ENCODE measurements around the gene ZNF552. TPM values are rescaled to one million over a fixed set of nuclear protein-coding genes. Genes with fewer than 3 reads are reported as not detected.
A peak's percentile ranks its signal among the peaks of the same experiment; 100 is the strongest.
"Not testable (repeated sequence)": the region's sequence is repeated elsewhere in the genome, so short reads cannot be mapped to it uniquely, and the experiment has no call there.

Gene ZNF552
- total and polyA plus RNA-seq, 4 experiments from 2014 or later, result 5.5 to 21.0 (median 13.6) TPM

- intact Hi-C loops (cut with micrococcal nuclease); H3K27me3 Mint-ChIP-seq; H3K9me3 ChIP-seq (ENCODE audit: control insufficient read depth in 1 of 2, low read length in 2 of 2); H3K27me3 ChIP-seq (ENCODE audit: insufficient read depth, low read length); CTCF ChIA-PET (ENCODE audit: partially characterized antibody); DNase-seq; H3K36me3 ChIP-seq (ENCODE audit: insufficient read depth, low read length): not testable (repeated sequence)
- H3K4me1 Mint-ChIP-seq, result peaks cover 19 to 46% (median 30%) of the 10 kb centered on the region in 4 donors
- H3K27ac Mint-ChIP-seq, result peak overlapping the region; percentile 94 to 98 (median 97)
- peaks cover 20% of the 10 kb centered on the region for H3K4me1 ChIP-seq (ENCODE audit: insufficient read depth, low read length)
- H3K36me3 Mint-ChIP-seq, result peaks cover 32 to 46% of the 10 kb centered on the region in 2 donors
- POLR2A ChIA-PET (ENCODE audit: partially characterized antibody), result interaction anchor here (0.6 to 2.0 kb wide), 13 partner anchors 30 to 695 kb away, joined by 3 to 10 read pairs (median 4); partner anchors contain the start of genes RPS5, TRIM28, ZNF417 and ZNF551
- H3K27ac ChIP-seq (ENCODE audit: low read depth, low read length), result peak overlapping the region; percentile 84
- peak overlapping the region in 1 of 2 donors; percentile 62 for H3K4me3 ChIP-seq (ENCODE audit: low read length in 2 of 2)
- H3K9me3 Mint-ChIP-seq, result peaks cover 2 to 11% (median 8%) of the 10 kb centered on the region in 8 donors
- peak overlapping the region; percentile 90 to 96 (median 96) for H3K4me3 Mint-ChIP-seq
Observed at GRCh38 chr19:57849162-57849665, 34.5 kb upstream of the ZNF552 start.

DNA sequence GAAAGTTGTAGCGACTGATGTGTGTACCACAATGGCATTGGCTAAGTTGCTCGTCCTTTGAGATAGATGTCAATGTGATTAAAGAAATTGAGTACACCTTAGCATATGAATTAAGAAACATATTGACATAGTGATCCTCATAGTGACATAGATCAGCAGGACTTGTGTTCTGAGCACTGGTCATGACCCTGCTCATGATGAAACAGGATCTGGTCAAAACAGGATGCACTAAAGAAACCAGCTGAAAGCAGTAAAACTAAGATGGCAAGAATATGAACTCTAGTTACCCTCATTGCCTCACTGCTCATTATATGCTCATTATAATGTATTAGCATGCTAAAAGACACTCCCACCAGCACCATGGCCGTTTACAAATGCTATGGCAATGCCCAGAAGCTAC is 32.5 kb upstream of the ZNF552 start:
- intact Hi-C loops (cut with micrococcal nuclease); H3K27ac ChIP-seq (ENCODE audit: low read depth, low read length); DNase-seq; H3K4me3 ChIP-seq (ENCODE audit: low read length in 2 of 2); H3K27me3 Mint-ChIP-seq; H3K9me3 ChIP-seq (ENCODE audit: control insufficient read depth in 1 of 2, low read length in 2 of 2); H3K36me3 ChIP-seq (ENCODE audit: insufficient read depth, low read length); H3K4me3 Mint-ChIP-seq; H3K9me3 Mint-ChIP-seq; H3K27me3 ChIP-seq (ENCODE audit: insufficient read depth, low read length); CTCF ChIA-PET (ENCODE audit: partially characterized antibody): not testable (repeated sequence)
- H3K4me1 Mint-ChIP-seq, result peaks cover 15 to 37% (median 24%) of the 10 kb centered on the region in 4 donors
- peaks cover 26 to 44% of the 10 kb centered on the region in 2 donors for H3K36me3 Mint-ChIP-seq
- H3K4me1 ChIP-seq (ENCODE audit: insufficient read depth, low read length), result peaks cover 20% of the 10 kb centered on the region
- POLR2A ChIA-PET (ENCODE audit: partially characterized antibody), result interaction anchor here (1.7 to 1.9 kb wide), 2 partner anchors 27 to 32 kb away, joined by 4 read pairs; no protein-coding TSS in a partner anchor
- H3K27ac Mint-ChIP-seq, result peak overlapping the region in 1 of 7 donors; percentile 29

DNA sequence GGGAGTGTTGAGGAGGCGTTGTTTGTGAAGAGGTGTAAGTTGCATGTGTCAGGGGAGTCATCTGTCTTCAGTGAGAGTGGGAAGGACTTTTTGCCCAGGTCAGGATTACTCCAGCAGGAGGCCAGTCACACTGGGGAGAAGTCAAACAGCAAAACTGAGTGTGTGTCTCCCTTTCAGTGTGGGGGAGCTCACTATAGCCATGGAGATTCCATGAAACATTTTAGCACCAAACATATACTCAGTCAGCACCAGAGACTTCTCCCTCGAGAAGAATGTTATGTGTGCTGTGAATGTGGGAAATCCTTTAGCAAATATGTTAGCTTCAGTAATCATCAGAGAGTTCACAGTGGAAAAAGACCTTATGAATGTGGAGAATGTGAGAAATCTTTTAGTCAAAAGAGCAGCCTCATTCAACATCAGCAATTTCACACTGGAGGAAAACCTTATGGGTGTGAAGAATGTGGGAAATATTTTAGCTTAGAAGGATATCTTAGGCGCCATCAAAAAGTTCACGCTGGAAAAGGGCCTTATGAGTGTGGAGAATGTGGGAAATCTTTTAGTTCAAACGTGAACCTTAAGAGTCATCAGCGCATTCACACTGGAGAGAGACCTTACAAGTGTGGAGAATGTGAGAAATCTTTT is 26.5 kb upstream of the ZNF552 start:
- no peak overlapping the region for H3K4me3 Mint-ChIP-seq

GRCh38 chr19:57838622-57839191 is 24.0 kb upstream of the ZNF552 start:
- H3K9me3 ChIP-seq (ENCODE audit: control insufficient read depth in 1 of 2, low read length in 2 of 2); H3K27me3 ChIP-seq (ENCODE audit: insufficient read depth, low read length); DNase-seq; CTCF ChIA-PET (ENCODE audit: partially characterized antibody); H3K27ac ChIP-seq (ENCODE audit: low read depth, low read length); H3K4me3 ChIP-seq (ENCODE audit: low read length in 2 of 2); H3K27me3 Mint-ChIP-seq; H3K9me3 Mint-ChIP-seq; intact Hi-C loops (cut with micrococcal nuclease); H3K36me3 ChIP-seq (ENCODE audit: insufficient read depth, low read length); H3K4me3 Mint-ChIP-seq; POLR2A ChIA-PET (ENCODE audit: partially characterized antibody); H3K4me1 ChIP-seq (ENCODE audit: insufficient read depth, low read length): not testable (repeated sequence)
- Mint-ChIP-seq H3K36me3 (peaks cover 20 to 48% of the 10 kb centered on the region in 2 donors), H3K27ac (peak overlapping the region in 4 of 7 donors; percentile 15 to 77 (median 24)), H3K4me1 (peaks cover 4 to 15% (median 8%) of the 10 kb centered on the region in 4 donors)

More for the DNA sequence above, 26.5 kb upstream of the ZNF552 start:
- Histone ChIP-seq H3K4me3 (ENCODE audit: low read length in 2 of 2) (no peak overlapping the region), H3K4me1 (ENCODE audit: insufficient read depth, low read length) (no peaks in the 10 kb centered on the region), H3K36me3 (ENCODE audit: insufficient read depth, low read length) (peaks cover 6% of the 10 kb centered on the region), H3K9me3 (ENCODE audit: control insufficient read depth in 1 of 2, low read length in 2 of 2) (no peaks in the 10 kb centered on the region), H3K27me3 (ENCODE audit: insufficient read depth, low read length) (no peaks in the 10 kb centered on the region), H3K27ac (ENCODE audit: low read depth, low read length) (no peak overlapping the region)
- no peak for DNase-seq
- ChIA-PET CTCF (ENCODE audit: partially characterized antibody) (no interaction called here), POLR2A (ENCODE audit: partially characterized antibody) (no interaction called here)
- H3K4me1 Mint-ChIP-seq, result peaks cover 4 to 19% (median 10%) of the 10 kb centered on the region in 4 donors
- peak overlapping the region in 2 of 7 donors; percentile 15 to 57 for H3K27ac Mint-ChIP-seq
- intact Hi-C loops (cut with micrococcal nuclease), result no loop called here
- peaks cover 0 to 2% (median 0%) of the 10 kb centered on the region in 8 donors for H3K9me3 Mint-ChIP-seq
- no peaks in the 10 kb centered on the region for H3K27me3 Mint-ChIP-seq
- H3K36me3 Mint-ChIP-seq, result peaks cover 27 to 57% of the 10 kb centered on the region in 2 donors

GRCh38 chr19:57836991-57837390 is 22.3 kb upstream of the ZNF552 start:
- intact Hi-C loops (cut with micrococcal nuclease); H3K9me3 Mint-ChIP-seq: not testable (repeated sequence)

GRCh38 chr19:57830071-57830602 is 15.4 kb upstream of the ZNF552 start, which contains the start of gene ZNF587B:
ZNF587B (plus strand) TSS chr19:57830299; CDS start chr19:57830529, 230 bp downstream.
- no peaks in the 10 kb centered on the region for H3K27me3 ChIP-seq (ENCODE audit: insufficient read depth, low read length)
- Mint-ChIP-seq H3K4me3 (no peak within 1 kb of the TSS), H3K27ac (peak within 1 kb of the TSS in 3 of 7 donors; percentile 24 to 63 (median 41)), H3K4me1 (peaks cover 6 to 41% (median 21%) of the 10 kb centered on the region in 4 donors), H3K27me3 (no peaks in the 10 kb centered on the region), H3K36me3 (peaks cover 29 to 36% of the 10 kb centered on the region in 2 donors), H3K9me3 (no peaks in the 10 kb centered on the region)
- intact Hi-C loops (cut with micrococcal nuclease), result no loop called here
- ChIA-PET CTCF (ENCODE audit: partially characterized antibody) (interaction anchor here (0.9 kb wide), 1 partner anchor 13 kb away, joined by 3 read pairs; no protein-coding TSS in a partner anchor), POLR2A (ENCODE audit: partially characterized antibody) (no interaction called here)
- H3K4me3 ChIP-seq (ENCODE audit: low read length in 2 of 2), result no peak within 1 kb of the TSS
- no peak within 1 kb of the TSS for H3K27ac ChIP-seq (ENCODE audit: low read depth, low read length)
- no peaks in the 10 kb centered on the region for H3K9me3 ChIP-seq (ENCODE audit: control insufficient read depth in 1 of 2, low read length in 2 of 2)
- H3K36me3 ChIP-seq (ENCODE audit: insufficient read depth, low read length), result no peaks in the 10 kb centered on the region
- peak in 4 of 5 donors; percentile 12 to 26 (median 16) for DNase-seq
- no peaks in the 10 kb centered on the region for H3K4me1 ChIP-seq (ENCODE audit: insufficient read depth, low read length)

More at GRCh38 chr19:57836991-57837390, 22.3 kb upstream of the ZNF552 start:
- H3K27ac ChIP-seq (ENCODE audit: low read depth, low read length); POLR2A ChIA-PET (ENCODE audit: partially characterized antibody); H3K27me3 ChIP-seq (ENCODE audit: insufficient read depth, low read length); CTCF ChIA-PET (ENCODE audit: partially characterized antibody); H3K36me3 ChIP-seq (ENCODE audit: insufficient read depth, low read length); H3K27ac Mint-ChIP-seq; H3K9me3 ChIP-seq (ENCODE audit: control insufficient read depth in 1 of 2, low read length in 2 of 2); H3K4me3 ChIP-seq (ENCODE audit: low read length in 2 of 2); H3K4me1 ChIP-seq (ENCODE audit: insufficient read depth, low read length); H3K27me3 Mint-ChIP-seq; H3K4me3 Mint-ChIP-seq; DNase-seq: not testable (repeated sequence)
- H3K36me3 Mint-ChIP-seq, result peaks cover 15 to 36% of the 10 kb centered on the region in 2 donors
- H3K4me1 Mint-ChIP-seq, result peaks cover 4 to 19% (median 9%) of the 10 kb centered on the region in 4 donors

DNA sequence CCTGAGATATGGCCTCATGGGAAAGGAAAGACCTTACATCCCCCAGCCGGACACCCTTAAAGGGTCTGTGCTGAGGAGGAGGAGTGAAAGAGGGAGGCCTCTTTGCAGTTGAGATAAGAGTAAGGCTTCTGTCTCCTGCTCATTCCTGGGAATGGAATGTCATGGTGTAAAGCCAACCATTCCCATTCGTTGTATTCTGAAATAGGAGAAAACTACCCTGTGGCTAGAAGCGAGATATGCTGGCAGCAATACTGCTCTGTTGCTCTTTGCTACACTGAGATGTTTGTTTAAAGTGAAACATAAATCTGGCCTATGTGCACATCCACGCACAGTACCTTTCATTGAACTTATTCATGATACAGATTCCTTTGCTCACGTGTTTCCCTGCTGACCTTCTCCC is 14.6 kb upstream of the ZNF552 start:
- Histone ChIP-seq H3K4me1 (ENCODE audit: insufficient read depth, low read length) (no peaks in the 10 kb centered on the region), H3K27ac (ENCODE audit: low read depth, low read length) (no peak overlapping the region), H3K9me3 (ENCODE audit: control insufficient read depth in 1 of 2, low read length in 2 of 2) (no peaks in the 10 kb centered on the region), H3K36me3 (ENCODE audit: insufficient read depth, low read length) (no peaks in the 10 kb centered on the region), H3K27me3 (ENCODE audit: insufficient read depth, low read length) (no peaks in the 10 kb centered on the region), H3K4me3 (ENCODE audit: low read length in 2 of 2) (no peak overlapping the region)
- peaks cover 32 to 40% of the 10 kb centered on the region in 2 donors for H3K36me3 Mint-ChIP-seq
- H3K27me3 Mint-ChIP-seq, result no peaks in the 10 kb centered on the region
- ChIA-PET CTCF (ENCODE audit: partially characterized antibody) (no interaction called here), POLR2A (ENCODE audit: partially characterized antibody) (no interaction called here)
- H3K27ac Mint-ChIP-seq, result no peak overlapping the region
- no peak overlapping the region for H3K4me3 Mint-ChIP-seq
- no peaks in the 10 kb centered on the region for H3K9me3 Mint-ChIP-seq
- intact Hi-C loops (cut with micrococcal nuclease), result no loop called here
- no peak for DNase-seq
- H3K4me1 Mint-ChIP-seq, result peaks cover 9 to 46% (median 23%) of the 10 kb centered on the region in 4 donors
